Stimulated activated CD4-positive, alpha-beta T cell treated with anti-CD3 and anti-CD28 coated beads, Interleukin-1b, Interleukin-23, amount 100 ng/mL, for 24 hours (primary cell): ENCODE data around the gene PFKP.
A peak's percentile ranks its signal among the peaks of the same experiment; 100 is the strongest.

Experiments used
- DNase-seq, 4 experiments: peaks; one replicate each; pipeline ENCODE4 v3.0.0-alpha.2; 2020; ENCODE audit warnings: low read depth in 4 of 4, low spot score in 1 of 4

PFKP gene

DNA sequence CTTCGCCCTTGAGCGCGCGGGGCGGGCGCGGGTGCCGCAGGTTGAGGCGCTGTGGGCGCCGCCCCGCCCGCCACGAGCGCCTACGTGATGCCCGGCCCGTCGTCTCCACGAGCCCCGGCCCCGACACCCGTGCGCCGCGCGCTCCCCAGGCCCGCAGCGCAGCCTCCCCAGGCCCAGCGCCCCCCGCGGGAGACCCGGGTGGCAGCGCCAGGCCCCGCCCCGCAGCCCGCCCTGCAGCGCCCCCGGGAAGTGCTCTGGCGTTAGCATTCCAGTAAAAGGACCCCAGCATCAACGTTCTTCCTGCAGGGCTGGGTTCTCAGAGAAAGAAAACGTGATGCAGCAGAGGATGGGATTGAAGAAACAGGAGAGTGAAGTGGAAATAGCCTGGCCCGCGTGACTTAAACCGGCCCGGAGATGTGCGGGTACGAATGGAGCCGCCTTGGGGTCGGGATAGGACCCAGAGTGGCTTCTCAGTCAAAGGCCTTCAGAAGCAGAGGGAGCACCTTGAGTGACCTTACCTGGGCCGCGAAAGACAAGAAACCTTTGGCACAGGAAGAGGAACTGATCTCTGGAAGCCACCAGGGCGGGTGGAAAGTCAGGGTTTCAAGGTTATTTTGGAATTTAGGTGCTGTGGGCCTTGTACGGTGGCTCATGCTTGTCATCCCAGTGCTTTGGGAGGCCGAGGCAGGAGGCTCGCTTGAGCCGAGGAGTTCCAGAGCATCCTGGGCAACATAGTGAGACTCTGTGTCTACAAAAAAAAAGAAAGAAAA, 1.8 kb downstream of the PFKP start:
- peak in 1 of 4 experiments; percentile 35 for DNase-seq

DNA sequence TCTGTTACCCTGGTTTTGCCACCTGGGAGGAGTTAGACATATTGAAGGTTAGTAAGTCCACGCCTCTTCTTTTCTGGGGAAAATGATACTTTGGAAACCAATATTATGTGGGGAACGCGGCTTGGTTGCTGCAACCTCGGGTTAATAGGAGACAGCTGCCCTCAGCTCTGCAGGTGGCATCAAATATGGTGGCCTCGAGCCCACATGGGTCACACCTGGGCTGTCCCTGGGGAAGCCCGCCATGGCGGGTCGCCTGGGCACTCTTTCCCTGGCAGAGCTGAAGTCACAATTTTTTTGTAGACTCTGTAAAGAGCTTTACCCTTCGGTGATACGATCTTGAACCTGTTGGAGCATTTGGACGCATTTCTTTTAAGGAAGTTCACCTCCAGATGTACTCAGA, 2.5 kb downstream of the PFKP start:
- DNase-seq = no peak

DNA sequence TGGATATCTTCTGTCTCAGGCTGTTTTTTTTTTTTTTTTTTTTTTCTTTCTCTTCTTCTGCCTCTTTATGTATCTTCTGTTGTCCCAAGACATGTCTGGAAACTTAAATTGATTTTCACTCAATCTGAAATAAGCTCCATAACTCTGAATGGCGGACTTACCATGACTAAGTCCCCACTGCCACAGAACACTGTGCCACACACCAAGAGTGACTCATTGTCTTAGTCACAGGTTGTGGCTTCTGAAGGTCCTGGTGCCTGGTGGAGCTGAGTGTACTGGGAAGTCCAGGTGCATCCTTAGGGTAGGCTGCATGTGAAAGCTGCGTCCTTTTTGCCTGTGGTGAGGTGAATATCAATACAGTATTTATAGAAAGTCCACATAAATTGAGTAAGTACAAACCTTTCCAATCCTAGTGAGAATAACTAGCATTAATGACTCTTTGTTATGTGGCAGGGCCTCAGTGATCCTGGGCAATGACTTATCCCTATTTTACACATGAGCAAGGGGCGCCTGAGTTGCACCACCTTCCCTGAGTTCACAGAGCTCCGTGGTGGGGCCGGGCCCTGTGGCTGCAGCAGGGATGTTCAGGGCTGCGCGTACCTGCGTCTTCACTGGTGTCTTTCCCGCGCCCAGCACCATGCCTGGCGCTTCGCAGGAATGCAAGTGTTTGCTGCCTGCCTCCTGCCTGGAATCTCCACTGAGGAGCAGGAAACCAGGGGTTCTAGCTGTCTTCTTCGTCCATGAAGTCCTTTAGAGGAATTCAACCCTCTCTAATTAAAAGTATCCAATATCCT, 4.3 kb downstream of the PFKP start:
- DNase-seq = peak in 2 of 4 experiments; percentile 25 to 37

DNA sequence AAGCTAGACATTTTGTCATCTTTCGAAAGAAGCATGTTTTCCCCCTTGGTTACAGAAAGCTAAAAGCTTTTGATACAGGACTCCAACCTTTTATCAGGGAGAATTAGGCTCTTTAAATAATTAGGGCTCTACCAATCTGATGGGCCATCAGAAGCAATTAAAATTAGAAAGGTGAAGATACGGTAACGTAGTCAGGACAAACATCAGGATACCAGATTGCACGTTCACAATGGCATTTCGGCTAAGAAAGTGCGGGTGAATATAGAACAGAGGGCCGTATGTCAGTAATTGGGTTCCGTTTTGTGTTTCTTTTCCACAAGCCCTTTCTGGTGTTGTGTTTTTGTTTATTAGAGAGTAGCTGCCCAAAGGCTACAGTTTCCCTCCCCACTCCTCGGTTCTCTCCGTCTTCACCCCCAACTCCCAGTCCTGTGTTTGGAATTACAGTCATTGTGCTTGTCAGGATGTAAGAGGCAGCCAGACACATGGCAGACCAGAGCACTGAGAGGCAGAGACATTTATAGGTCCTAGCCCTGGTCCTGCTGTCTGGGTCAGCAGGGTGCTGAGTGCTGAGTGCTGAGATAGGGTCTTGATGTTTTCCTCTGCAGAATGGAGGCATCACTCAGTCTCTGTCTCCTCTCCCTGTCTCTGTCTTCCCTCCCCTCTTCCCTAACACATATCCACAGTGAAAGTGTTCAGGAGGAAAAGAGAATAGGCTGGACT, 5.5 kb downstream of the PFKP start:
- DNase-seq = no peak

DNA sequence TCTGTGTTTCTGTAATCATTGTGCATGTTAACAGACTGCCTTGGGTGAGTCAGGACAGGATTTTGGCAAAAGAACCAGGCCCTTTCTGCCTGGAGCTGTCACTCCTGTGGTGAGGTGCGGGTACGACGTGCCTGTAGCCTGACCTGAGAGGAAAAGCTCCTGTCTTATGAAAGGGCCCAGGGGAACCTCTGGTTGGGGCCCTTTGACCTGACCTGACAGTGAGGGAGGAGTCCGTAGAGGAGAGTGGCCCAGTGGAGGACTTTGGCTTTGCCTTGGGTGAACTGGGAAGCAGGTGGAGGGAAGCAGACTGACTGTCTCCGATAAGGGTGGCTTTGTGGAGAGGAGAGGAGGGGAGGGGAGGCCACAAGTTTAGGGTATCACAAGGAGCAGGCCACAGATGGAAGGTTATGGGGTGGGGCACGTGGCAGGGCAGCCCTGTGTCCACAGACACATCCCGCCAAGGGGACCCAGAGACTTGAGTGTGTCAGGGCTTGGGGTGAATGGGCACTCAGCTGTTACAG, 6.9 kb downstream of the PFKP start:
- no peak for DNase-seq

DNA sequence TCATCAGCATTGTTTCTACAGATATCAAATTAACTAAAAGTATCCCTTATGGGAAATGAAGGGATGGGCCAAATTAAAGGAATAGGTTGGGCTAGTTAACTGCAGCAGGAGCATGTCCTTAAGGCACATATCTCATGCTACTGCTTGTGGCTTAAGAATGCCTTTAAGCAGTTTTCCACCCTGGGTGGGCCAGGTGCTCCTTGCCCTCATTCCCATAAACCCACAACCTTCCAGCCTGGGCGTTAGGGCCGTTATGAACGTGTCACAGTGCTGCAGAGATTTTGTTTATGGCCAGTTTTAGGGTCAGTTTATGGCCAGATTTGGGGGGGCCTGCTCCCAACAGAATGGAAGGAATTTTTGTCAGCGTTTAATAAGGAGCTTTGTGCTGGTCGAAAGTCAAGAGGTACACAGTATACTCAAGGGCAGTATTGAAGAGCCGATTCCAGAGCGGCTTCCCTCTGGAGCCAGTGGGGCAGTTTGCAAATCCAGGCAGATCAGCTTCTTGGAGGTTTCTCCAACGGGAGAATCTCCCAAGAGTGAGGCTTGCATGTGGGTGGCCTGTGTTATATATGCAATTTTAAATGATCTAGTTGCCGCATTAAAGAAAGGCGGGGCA, 7.7 kb downstream of the PFKP start:
- no peak for DNase-seq

DNA sequence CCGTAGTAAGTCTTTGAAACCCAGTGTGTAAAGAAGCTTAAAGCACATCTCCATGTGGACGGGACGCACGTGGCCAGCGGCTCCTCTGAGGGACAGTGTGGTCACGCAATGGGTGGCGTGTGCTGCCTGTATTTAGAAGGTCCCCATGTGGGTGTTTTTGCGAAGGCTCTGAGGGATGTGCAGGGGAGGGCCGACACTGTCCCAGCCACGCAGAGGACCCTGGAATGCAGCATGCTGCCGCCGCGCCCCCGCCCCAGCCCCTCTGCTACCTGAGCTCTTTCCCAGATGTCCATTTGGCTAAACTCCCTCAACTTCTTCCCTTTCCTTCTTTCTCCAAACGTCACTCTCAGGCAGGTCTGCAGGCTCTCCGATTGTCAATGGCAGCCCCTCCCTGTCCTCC, 8.8 kb downstream of the PFKP start:
- no peak for DNase-seq

DNA sequence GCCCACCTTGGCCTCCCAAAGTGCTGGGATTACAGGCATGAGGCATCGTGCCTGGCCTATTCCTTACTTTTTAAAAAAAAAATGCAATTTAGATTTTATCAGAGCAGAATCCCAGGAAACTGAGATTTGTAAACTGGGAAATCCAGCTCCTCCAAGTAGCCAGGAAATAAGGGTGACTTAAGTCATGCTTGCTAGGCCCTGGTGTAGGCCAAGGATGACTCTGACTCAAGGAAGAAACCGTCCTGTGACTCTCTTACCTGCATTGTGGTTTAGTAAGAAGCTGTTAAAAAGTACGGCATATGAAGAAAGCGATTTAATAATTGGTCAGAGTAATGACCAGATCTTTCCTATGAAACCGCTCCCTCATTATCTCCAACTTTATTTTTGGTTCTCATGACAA, 10.2 kb downstream of the PFKP start:
- no peak for DNase-seq

DNA sequence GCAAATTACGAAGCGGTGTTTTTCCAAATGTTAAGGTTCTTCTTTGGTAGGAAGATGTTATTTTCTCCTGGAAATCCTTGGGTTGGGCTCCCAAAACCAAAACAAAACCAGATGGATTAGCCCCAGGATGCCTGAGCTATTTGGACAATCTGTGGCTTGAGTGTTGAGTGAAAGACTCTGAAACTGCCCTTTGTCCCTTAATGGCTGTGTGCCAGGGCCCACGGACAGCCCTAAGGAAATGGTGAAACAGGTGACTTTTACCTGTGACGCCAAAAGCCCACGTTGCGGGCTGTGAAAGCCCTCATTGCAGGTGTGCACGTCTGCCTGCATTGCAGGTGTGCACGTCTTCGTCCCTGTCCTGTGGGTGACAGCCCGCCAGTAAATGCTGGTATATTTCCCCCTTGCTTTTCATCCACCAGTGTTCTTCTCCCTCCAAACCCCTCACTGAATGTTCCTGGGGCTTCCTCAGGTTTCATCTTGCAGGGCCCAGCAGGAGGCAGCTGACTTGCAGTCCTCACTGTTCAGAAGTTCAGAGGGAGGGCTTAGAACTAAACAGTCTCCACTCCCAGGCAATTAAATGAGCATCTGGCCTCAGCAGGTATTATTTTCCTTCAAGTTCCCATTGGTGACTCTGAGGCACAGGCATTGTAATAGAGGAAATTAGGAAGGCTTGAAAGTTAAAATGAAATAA, 10.7 kb downstream of the PFKP start:
- DNase-seq = no peak

DNA sequence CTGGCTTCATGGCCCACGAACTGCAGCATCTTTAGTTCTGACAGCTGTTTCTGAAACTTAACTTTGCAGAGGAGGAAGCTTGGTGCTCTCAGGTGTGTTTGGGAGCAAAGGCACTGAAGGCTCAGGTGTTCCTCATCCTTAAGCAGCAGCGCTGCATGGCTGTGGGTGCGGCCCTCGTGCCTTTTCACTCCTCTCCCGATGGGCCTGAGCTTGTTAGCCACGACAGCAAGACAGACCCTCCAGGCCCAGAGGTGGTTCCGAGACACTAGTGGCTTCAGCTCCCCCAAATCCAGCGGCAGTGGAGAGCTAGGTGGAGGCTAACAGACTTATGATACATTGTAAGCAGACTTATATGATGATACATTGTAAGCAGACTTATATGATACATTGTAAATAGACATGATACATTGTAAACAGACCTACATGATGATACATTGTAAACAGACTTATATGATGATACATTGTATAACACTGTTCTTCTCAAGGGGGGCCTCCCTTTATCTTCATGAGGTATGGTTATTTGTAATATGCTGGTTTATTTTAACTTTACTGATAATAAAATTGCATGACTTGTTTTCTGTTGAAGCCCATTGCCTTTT, 14.1 kb downstream of the PFKP start:
- no peak for DNase-seq

DNA sequence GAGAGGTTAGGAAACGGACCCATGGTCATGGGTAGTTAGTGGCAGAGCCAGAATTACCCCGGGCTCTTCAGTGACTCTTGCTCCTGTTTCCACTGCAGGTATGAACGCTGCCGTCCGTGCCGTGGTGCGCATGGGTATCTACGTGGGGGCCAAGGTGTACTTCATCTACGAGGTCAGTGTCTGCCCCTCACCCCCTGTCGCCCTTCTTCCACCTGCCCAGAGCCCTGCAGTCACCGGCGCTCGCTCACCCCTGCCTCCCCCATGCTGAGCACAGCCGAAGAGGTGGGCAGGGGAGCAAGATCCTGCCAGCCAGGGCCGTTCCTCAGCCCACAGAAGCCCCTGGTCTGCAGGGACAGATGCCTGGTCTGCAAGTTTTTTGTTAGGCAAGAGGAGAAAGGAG, 14.9 kb downstream of the PFKP start:
- no peak for DNase-seq

DNA sequence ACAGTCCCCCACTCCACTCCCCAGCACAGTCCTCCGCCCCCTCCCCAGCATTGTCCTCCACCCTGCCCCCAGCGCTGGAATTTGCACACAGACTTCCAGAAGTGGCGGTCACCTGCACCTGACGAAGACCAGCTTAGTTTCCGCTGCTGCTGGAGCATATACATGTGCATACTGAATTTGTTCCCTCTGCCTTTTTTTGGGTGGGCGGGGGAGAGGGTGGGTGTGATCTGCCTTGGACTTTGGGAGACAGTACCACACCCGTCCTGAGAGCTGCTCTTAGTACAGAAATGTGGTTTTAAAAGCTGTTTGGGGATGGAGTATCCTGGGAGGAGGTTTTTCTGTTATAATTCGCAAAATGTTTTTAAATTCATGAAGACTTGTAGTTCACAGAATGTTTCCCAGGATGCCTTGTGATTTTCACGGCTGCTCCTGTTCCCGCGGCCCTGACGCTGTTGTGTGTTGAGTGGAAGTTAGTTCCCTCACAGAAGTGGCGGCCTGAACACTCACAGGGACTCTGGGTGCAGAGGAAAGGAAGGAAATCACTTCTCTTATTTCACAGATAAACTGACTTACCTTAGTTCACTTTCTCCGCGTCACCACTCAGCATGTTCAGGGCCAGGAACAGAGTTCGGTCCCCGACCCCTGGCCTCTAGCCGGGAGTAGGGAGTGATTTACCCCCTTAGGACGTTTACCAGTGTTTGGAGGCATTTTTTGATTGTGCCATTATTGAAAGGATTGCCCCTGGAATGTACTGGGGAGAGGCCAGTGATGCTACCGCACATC, 18.6 kb downstream of the PFKP start:
- no peak for DNase-seq

DNA sequence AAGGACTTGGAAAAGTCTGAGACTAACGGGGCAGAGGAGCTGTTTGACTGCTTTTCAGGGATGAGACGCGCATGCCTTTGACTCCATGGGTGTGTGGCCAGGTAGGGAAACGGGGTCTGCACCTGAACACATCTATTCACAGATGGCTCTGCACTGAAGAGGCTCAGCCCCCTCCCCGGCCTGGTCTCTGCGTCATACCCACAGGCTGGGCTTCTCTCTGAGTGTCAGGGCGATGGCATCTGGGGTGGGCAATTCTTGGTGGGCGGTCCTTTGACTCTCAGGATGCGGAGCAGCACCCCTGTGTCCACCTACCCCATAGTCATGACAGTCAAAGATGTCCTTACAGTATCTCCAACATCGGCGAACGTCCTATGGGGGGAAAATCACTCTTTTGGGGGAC, 23.0 kb downstream of the PFKP start:
- DNase-seq = no peak

DNA sequence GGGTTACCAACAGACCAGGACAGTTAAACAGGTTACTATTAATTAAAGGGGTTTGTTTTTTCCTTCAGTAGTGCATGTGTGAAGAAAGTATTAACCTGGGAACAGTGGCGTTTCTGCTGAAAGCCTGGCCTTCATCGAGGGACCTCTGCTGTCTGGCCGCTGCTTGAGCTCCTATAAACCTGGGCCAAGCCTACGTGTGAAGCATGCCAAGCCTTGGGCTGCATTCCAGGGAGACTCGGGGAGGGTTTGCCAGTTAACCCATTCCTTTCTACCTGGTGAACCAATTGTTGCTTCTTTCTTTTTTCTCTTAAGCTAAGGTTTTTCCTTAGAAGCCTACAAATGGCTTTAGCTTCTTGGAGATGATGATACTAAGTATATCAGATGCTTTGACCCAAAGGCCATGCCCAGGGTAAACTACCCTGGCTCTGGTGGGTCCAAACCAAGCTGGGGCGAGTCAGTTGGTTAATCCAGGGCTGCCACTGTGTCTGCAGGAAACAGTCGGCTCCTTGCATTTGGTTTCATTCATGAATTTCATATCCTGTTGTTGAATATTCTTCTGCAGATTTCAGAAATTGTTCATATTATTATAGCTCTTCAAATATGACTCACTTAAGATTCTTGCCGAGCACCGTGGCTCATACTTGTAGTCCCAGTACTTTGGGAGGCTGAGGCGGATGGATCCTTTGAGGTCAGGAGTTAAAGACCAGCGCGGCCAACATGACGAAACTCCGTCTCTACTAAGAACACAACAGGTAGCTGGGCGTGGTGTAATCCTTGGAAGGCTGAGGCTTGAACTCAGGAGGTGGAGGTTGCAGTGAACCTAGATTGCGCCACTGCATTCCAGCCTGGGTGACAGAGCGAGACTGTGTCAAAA, 23.8 kb downstream of the PFKP start:
- peak in 1 of 4 experiments; percentile 44 for DNase-seq

DNA sequence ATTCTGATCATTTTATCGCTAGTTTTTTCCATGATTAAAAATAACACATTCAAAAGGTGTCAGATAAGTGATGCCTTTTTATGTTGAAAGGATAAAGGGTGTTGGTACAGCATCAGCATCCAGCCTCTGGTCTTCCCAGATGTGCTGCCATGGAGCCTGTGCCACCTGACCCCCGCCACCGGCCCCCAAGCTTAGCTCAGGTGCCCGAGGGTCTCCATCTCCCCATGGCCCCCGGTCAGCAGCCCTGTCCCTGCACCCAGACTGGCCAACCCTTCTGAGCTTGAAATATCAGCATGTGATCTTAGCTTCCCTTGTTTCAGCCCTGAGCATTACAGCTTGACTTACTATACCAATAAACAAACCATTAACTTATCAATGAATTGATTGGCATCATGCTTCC, 24.6 kb downstream of the PFKP start:
- no peak for DNase-seq

DNA sequence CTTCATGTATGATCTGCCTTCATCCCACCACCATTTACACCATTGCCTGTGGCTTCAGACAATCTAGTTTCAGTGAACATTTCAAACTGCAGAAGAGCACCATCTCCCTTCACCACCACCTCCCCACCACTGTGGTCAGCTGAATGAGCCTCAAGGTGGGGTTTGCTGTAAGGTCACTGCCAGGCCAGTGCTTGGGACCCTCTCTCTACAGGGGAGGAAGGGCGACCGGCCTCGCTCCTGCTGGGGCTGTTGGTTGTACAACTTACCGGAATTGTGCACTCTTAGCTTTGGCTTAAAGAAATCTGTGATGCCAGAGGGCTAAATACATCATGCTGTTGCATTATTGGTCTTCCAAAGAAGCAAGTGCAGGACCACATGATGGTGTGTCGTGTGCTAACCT, 26.6 kb downstream of the PFKP start:
- no peak for DNase-seq

DNA sequence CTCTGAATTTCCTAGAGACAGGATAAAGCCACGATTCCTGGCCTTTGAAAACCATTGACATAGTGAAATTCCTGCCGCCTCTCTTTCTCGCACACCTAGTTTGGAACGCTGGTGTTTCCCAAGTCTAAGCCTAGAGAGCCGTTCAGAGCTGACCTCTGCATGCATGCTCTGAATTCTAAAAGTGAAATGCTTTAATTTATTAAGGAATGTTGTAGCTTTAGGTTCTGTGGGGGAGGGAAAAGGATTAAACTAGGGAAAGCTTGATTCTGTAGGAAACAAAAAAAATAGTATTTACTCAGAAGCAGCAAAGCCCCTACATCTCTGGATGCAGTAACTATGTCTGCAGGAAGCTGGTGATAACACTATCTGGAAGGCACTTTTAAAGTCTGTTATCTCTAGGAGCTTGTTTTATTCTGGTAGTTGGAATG, 27.3 kb downstream of the PFKP start:
- no peak for DNase-seq

DNA sequence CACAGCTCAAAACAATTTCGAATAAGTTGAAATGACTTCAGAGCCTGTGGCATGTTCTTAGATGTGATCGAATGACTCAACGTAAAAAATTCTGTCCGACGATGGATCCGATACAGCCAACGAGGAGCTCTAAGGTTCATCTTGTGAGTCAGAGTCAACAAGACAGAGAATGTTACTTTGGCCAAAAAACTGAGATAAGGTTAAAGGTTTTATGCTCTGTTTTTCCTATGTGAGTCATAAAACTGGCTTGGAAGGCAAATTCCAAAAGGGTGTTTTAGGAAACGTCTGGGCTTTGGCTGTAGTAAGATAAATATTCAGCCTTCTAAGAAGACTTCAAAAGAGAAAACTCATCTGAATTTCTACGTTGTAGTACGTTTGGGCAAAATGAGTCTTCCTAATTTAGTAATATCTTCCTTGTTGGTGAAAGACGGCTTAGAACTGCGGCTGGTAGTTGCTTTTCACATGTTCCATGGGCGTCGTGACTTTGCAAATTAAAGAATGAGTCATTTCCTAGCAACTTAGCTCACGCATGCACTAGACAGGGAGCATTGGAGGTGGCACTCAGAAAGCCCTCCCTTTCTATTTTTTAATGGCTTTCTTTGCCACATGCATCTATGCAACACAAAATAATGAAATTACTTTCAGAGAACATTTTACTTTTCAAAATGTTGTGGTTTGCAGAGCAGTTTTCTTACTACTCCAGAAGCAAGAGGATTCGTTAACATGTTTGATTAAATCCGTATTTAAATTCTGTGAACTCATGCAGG, 28.2 kb downstream of the PFKP start:
- peak; percentile 27 to 44 (median 32) for DNase-seq
